Common myeloid progenitor, CD34-positive (primary cell): ENCODE measurements around the gene AAR2.

Experiments
- CTCF ChIA-PET: fragments of 350-600 bp; sonication (Branson Sonifier 250); formaldehyde crosslinking; loops from one replicate; lab custom pipeline; 2021; ENCODE audit warnings: antibody characterized with exemption; lab: Charles Lee
- POLR2A ChIA-PET: fragments of 350-600 bp; sonication (Branson Sonifier 250); formaldehyde crosslinking; loops from one replicate; lab custom pipeline; 2021; ENCODE audit warnings: antibody characterized with exemption; lab: Charles Lee
- DNase-seq, 3 donors: peaks; one replicate each; pipeline versions ENCODE4 v3.0.0 to v3.0.0-alpha.2; 2013
- H3K27ac ChIP-seq, 2 experiments: 1 replicate in 1 of 2; 2 replicates in 1 of 2; pipeline ENCODE4 v1.7.0; 2013; ENCODE audit warnings: inconsistent platforms in 2 of 2, low read length in 2 of 2, mild to moderate bottlenecking in 2 of 2, low read depth in 1 of 2, moderate library complexity in 1 of 2; ENCODE audit not compliant: severe bottlenecking in 2 of 2, insufficient read depth in 1 of 2, poor library complexity in 1 of 2
- H3K27me3 ChIP-seq, 5 experiments: replicated peaks in 2 of 5; 1 replicate in 3 of 5; 2 replicates in 2 of 5; pipeline versions ENCODE4 v1.6.1 to v1.7.0; 2013; ENCODE audit warnings: low read length in 4 of 5, mild to moderate bottlenecking in 2 of 5, moderate library complexity in 2 of 5, inconsistent platforms in 1 of 5; ENCODE audit not compliant: insufficient read depth in 5 of 5, control insufficient read depth in 4 of 5
- H3K36me3 ChIP-seq, 4 experiments: 1 replicate in 2 of 4; 2 replicates in 2 of 4; pipeline versions ENCODE4 v1.6.1 to v1.7.0; 2013; ENCODE audit warnings: low read length in 3 of 4, control low read depth in 1 of 4, mild to moderate bottlenecking in 1 of 4; ENCODE audit not compliant: control insufficient read depth in 4 of 4, insufficient read depth in 4 of 4
- H3K4me1 ChIP-seq, 4 experiments: 1 replicate in 3 of 4; 2 replicates in 1 of 4; pipeline versions ENCODE4 v1.6.1 to v1.7.1; 2013; ENCODE audit warnings: low read length in 3 of 4, mild to moderate bottlenecking in 3 of 4, control low read depth in 1 of 4, inconsistent platforms in 1 of 4, moderate library complexity in 1 of 4; ENCODE audit not compliant: control insufficient read depth in 4 of 4, insufficient read depth in 4 of 4; ENCODE audit errors: control extremely low read depth in 1 of 4
- H3K4me3 ChIP-seq, 7 experiments: 1 replicate in 4 of 7; 2 replicates in 3 of 7; pipeline versions ENCODE4 v1.5.1 to v1.7.0; 2013; ENCODE audit warnings: mild to moderate bottlenecking in 7 of 7, low read length in 6 of 7, moderate library complexity in 6 of 7, inconsistent platforms in 2 of 7, low read depth in 2 of 7, control low read depth in 1 of 7; ENCODE audit not compliant: insufficient read depth in 4 of 7, control insufficient read depth in 1 of 7; ENCODE audit errors: extremely low read depth in 1 of 7
- H3K9me3 ChIP-seq, 5 experiments: 1 replicate in 4 of 5; 2 replicates in 1 of 5; pipeline versions ENCODE4 v1.6.1 to v1.7.1; 2013; ENCODE audit warnings: low read length in 4 of 5, mild to moderate bottlenecking in 2 of 5, inconsistent platforms in 1 of 5, low read depth in 1 of 5, moderate library complexity in 1 of 5; ENCODE audit not compliant: control insufficient read depth in 4 of 5, insufficient read depth in 2 of 5; ENCODE audit errors: control extremely low read depth in 1 of 5
- WGBS: methylation state at CpG from one replicate; pipeline ENCODE4 v1.1.5; 2013; ENCODE audit not compliant: insufficient coverage; 5-methylcytosine and 5-hydroxymethylcytosine counted together

AAR2 gene

GRCh38 chr20:36207602-36208001 lies 28.7 kb upstream of the AAR2 start:
- peaks cover 0 to 8% (median 0%) of the 10 kb centered on the region in 5 experiments for H3K27me3 ChIP-seq
- over 99% methylated on average over 9 of the region's 11 CpGs for WGBS
- DNase-seq: no peak
- H3K27ac ChIP-seq: no peak overlapping the region
- no peaks in the 10 kb centered on the region for H3K36me3 ChIP-seq
- H3K9me3 ChIP-seq: no peaks in the 10 kb centered on the region
- peaks cover 0 to 4% (median 2%) of the 10 kb centered on the region in 4 experiments for H3K4me1 ChIP-seq
- CTCF ChIA-PET: interaction anchor here (0.6 to 1.8 kb wide), 3 partner anchors 11 to 384 kb away, joined by 3 to 5 read pairs (median 3); no protein-coding TSS in a partner anchor
- POLR2A ChIA-PET: no interaction called here
- no peak overlapping the region for H3K4me3 ChIP-seq

- Histone ChIP-seq H3K4me3 (no peak overlapping the region), H3K27me3 (peaks cover 0 to 8% (median 0%) of the 10 kb centered on the region in 5 experiments), H3K36me3 (no peaks in the 10 kb centered on the region), H3K9me3 (no peaks in the 10 kb centered on the region), H3K27ac (no peak overlapping the region), H3K4me1 (no peaks in the 10 kb centered on the region)
- ChIA-PET CTCF (no interaction called here), POLR2A (no interaction called here)
- no peak for DNase-seq
- WGBS: 96% methylated on average over 8 of the region's 10 CpGs
Measured at GRCh38 chr20:36208257-36208656, 28.0 kb upstream of the AAR2 start.

- H3K27ac ChIP-seq: no peak overlapping the region
- 93% methylated on average over 2 of the region's 5 CpGs for WGBS
- DNase-seq: no peak
- ChIA-PET POLR2A (interaction anchor here (0.9 kb wide), 1 partner anchor 229 kb away, joined by 3 read pairs; no protein-coding TSS in a partner anchor), CTCF (interaction anchor here (0.9 to 5.5 kb wide), 6 partner anchors 8 to 241 kb away, joined by 3 to 44 read pairs (median 6); no protein-coding TSS in a partner anchor)
- no peak overlapping the region for H3K4me3 ChIP-seq
- no peaks in the 10 kb centered on the region for H3K36me3 ChIP-seq
- peaks cover 0 to 4% (median 0%) of the 10 kb centered on the region in 5 experiments for H3K27me3 ChIP-seq
- H3K4me1 ChIP-seq: no peaks in the 10 kb centered on the region
- H3K9me3 ChIP-seq: no peaks in the 10 kb centered on the region
Measured at GRCh38 chr20:36210436-36211021, 25.7 kb upstream of the AAR2 start.

GRCh38 chr20:36213362-36213761 lies 22.9 kb upstream of the AAR2 start:
- H3K36me3 ChIP-seq: no peaks in the 10 kb centered on the region
- CTCF ChIA-PET: interaction anchor here (1.1 to 5.5 kb wide), 7 partner anchors 8 to 225 kb away, joined by 3 to 44 read pairs (median 4); no protein-coding TSS in a partner anchor
- no peak overlapping the region for H3K4me3 ChIP-seq
- H3K4me1 ChIP-seq: peaks cover 0 to 1% (median 0%) of the 10 kb centered on the region in 4 experiments
- WGBS: 100% methylated on average over 1 of the region's 2 CpGs
- no peaks in the 10 kb centered on the region for H3K9me3 ChIP-seq
- DNase-seq: no peak
- POLR2A ChIA-PET: no interaction called here
- no peak overlapping the region for H3K27ac ChIP-seq
- H3K27me3 ChIP-seq: no peaks in the 10 kb centered on the region

- DNase-seq: peak; percentile 41 to 56 (median 55)
- H3K27me3 ChIP-seq: no peaks in the 10 kb centered on the region
- H3K4me3 ChIP-seq: no peak overlapping the region
- H3K36me3 ChIP-seq: no peaks in the 10 kb centered on the region
- ChIA-PET CTCF (interaction anchor here (1.0 to 5.5 kb wide), 7 partner anchors 12 to 228 kb away, joined by 3 to 44 read pairs (median 6); no protein-coding TSS in a partner anchor), POLR2A (no interaction called here)
- 68% methylated on average over 4 of the region's 5 CpGs for WGBS
- no peak overlapping the region for H3K27ac ChIP-seq
- no peaks in the 10 kb centered on the region for H3K9me3 ChIP-seq
- H3K4me1 ChIP-seq: peaks cover 0 to 6% (median 0%) of the 10 kb centered on the region in 4 experiments
Measured at GRCh38 chr20:36214684-36215256, 21.5 kb upstream of the AAR2 start.

GRCh38 chr20:36215778-36216177 lies 20.5 kb upstream of the AAR2 start:
- H3K27me3 ChIP-seq: no peaks in the 10 kb centered on the region
- DNase-seq: no peak
- ChIA-PET CTCF (interaction anchor here (0.7 to 2.0 kb wide), 8 partner anchors 9 to 539 kb away, joined by 3 to 11 read pairs (median 4); no protein-coding TSS in a partner anchor), POLR2A (no interaction called here)
- 93% methylated on average over 3 of the region's 4 CpGs for WGBS
- no peak overlapping the region for H3K4me3 ChIP-seq
- peaks cover 0 to 6% (median 0%) of the 10 kb centered on the region in 4 experiments for H3K4me1 ChIP-seq
- H3K36me3 ChIP-seq: no peaks in the 10 kb centered on the region
- no peaks in the 10 kb centered on the region for H3K9me3 ChIP-seq
- H3K27ac ChIP-seq: no peak overlapping the region
